LNCAP (cell line): ENCODE measurements around the gene COL4A4.

Experiments
- CTCF ChIP-seq: fragments of 450-650 bp; IDR thresholded peaks from 2 replicates; pipeline ENCODE4 v1.5.1; 2017; ENCODE audit warnings: mild to moderate bottlenecking

Gene COL4A4

DNA sequence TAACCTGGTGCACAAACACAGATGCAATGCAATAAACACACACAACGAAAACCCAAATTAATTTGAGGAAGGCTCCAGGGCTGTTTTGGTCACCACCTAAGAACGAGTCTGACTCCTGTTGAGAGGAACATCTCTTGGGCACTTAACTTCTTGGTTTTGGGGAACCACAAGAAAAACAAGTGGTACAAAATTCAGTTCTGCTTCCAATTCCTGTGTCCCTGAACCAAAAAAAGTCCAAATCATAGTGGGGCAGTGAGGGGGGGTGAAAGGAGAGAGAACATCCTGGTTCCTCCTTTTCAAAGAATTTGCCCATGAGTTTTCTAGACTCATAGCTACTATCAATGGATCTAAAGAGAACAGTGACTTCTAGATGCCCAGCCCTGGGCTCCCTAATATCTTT, 143.6 kb downstream of the COL4A4 start:
- TF ChIP-seq CTCF, result no peak

DNA sequence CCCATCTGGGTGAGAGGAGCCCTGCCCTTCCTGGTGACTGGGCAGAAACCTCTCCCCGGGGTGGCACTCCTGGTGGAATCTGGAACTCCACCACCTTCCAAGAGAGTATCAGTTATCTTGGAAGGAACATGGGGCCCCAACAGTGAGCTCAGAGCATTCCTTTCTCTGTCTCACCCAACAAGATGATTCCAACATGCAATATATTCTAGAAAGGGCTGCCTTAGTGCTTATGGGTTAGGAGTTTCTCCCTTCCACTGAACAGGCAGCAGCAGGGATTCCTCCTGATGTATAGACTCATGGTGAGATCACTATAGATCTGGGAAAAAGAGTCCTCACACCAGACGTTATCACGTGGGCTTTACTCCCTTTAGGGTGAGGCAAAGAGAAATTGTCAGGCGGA, 147.1 kb downstream of the COL4A4 start:
- no peak for TF ChIP-seq CTCF

GRCh38 chr2:227013881-227014280, 150.1 kb downstream of the COL4A4 start:
- TF ChIP-seq CTCF, result no peak

DNA sequence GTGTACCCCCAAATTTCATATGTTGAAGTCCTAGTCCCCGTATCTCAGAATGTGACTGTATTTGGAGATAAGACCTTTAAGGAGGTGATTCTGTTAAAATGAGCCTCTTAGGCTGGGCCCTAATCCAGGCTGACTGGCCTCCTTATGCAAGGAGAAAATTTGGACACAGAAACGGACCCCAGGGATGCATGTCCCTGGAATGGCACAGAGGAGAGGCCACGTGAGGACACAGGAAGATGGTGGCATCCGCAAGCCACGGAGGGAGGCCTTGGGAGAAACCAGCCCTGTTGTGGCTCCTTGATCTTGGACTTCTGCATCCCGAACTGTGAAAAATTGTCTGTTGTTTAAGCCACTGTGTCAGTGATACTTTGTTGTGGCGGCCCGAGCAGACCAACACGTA, 150.7 kb downstream of the COL4A4 start:
- no peak for TF ChIP-seq CTCF

GRCh38 chr2:227010433-227010832, 153.6 kb downstream of the COL4A4 start:
- no peak for TF ChIP-seq CTCF

DNA sequence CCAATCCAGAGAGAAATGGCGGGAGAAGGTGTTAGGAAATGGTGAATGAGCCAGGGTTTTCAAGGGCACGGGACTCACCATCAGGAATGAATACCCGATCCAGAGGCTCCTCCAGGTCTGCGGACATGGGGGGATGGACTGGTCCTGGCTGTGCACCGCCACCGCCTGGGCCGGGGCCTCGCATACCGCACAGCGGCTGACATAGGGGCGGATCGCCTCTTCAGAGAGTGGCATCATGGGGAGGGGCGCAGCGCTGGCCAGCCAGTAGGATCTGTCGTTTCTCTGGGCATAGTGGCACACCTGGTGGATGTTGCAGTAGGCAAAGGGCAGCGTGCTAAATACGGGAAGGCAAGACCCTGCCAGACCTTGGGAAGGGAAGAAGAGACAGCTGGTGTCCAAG, 156.1 kb downstream of the COL4A4 start:
- no peak for TF ChIP-seq CTCF

- no peak for TF ChIP-seq CTCF
These were observed 156.9 kb downstream of the COL4A4 start for GRCh38 chr2:227007148-227007547.

GRCh38 chr2:227006189-227006897, 157.7 kb downstream of the COL4A4 start:
- TF ChIP-seq CTCF, result no peak
